IMR-90 (cell line): Measurements from ENCODE around the gene STIM1.

Experiments used
- BHLHE40 ChIP-seq: fragments of 150-350 bp; IDR thresholded peaks from 2 replicates; pipeline ENCODE4 v1.6.1; 2016; ENCODE audit warnings: mild to moderate bottlenecking, low read depth, low read length
- CEBPB ChIP-seq: IDR thresholded peaks from 2 replicates; pipeline ENCODE4 v1.6.1; 2012; ENCODE audit warnings: low read depth, low read length, improper control_type of control experiment
- CHD1 ChIP-seq: IDR thresholded peaks from 2 replicates; pipeline ENCODE4 v1.6.1; 2012; ENCODE audit warnings: low read depth, low read length, improper control_type of control experiment
- ELK1 ChIP-seq: fragments of 150-350 bp; IDR thresholded peaks from 2 replicates; pipeline ENCODE4 v1.6.1; 2016; ENCODE audit warnings: low read depth, mild to moderate bottlenecking, low read length, moderate library complexity, borderline replicate concordance
- FOS ChIP-seq: fragments of 150-350 bp; IDR thresholded peaks from 2 replicates; pipeline ENCODE4 v1.6.1; 2016; ENCODE audit warnings: low read depth, low read length
- MXI1 ChIP-seq: IDR thresholded peaks from 2 replicates; pipeline ENCODE4 v1.6.1; 2012; ENCODE audit warnings: low read depth, mild to moderate bottlenecking, low read length, moderate library complexity, borderline replicate concordance
- NFE2L2 ChIP-seq: fragments of 150-350 bp; IDR thresholded peaks from 2 replicates; pipeline ENCODE4 v1.6.1; 2016; ENCODE audit warnings: low read depth, mild to moderate bottlenecking, low read length
- POLR2A ChIP-seq: IDR thresholded peaks from 2 replicates; pipeline ENCODE4 v1.6.1; 2012; ENCODE audit warnings: mild to moderate bottlenecking, low read depth, low read length
- RAD21 ChIP-seq: IDR thresholded peaks from 2 replicates; pipeline ENCODE4 v1.6.1; 2012; ENCODE audit warnings: low read length, improper control_type of control experiment
- RCOR1 ChIP-seq: IDR thresholded peaks from 2 replicates; pipeline ENCODE4 v1.6.1; 2012; ENCODE audit warnings: mild to moderate bottlenecking, low read length, improper control_type of control experiment; ENCODE audit not compliant: insufficient replicate concordance
- RFX5 ChIP-seq: IDR thresholded peaks from 2 replicates; pipeline ENCODE4 v1.8.0; 2012; ENCODE audit warnings: low read depth, mild to moderate bottlenecking, low read length, moderate library complexity
- SMC3 ChIP-seq: fragments of 150-350 bp; IDR thresholded peaks from 2 replicates; pipeline ENCODE4 v1.6.1; 2016; ENCODE audit warnings: low read depth, mild to moderate bottlenecking, antibody characterized with exemption, low read length, moderate library complexity
- TF ChIP-seq, protein P1 (sequence below): conservative IDR thresholded peaks from 2 replicates; pipeline ENCODE4 v1.5.1; 2012; ENCODE audit warnings: mild to moderate bottlenecking, low read depth, low read length, improper control_type of control experiment
- TF ChIP-seq, protein P2 (sequence below): fragments of 150-350 bp; IDR thresholded peaks from 2 replicates; pipeline ENCODE4 v1.6.1; 2017; ENCODE audit warnings: mild to moderate bottlenecking, antibody characterized with exemption, low read length, low read depth

- TF ChIP-seq, protein P1, sequence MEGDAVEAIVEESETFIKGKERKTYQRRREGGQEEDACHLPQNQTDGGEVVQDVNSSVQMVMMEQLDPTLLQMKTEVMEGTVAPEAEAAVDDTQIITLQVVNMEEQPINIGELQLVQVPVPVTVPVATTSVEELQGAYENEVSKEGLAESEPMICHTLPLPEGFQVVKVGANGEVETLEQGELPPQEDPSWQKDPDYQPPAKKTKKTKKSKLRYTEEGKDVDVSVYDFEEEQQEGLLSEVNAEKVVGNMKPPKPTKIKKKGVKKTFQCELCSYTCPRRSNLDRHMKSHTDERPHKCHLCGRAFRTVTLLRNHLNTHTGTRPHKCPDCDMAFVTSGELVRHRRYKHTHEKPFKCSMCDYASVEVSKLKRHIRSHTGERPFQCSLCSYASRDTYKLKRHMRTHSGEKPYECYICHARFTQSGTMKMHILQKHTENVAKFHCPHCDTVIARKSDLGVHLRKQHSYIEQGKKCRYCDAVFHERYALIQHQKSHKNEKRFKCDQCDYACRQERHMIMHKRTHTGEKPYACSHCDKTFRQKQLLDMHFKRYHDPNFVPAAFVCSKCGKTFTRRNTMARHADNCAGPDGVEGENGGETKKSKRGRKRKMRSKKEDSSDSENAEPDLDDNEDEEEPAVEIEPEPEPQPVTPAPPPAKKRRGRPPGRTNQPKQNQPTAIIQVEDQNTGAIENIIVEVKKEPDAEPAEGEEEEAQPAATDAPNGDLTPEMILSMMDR = no peak
- TF ChIP-seq, protein P2, sequence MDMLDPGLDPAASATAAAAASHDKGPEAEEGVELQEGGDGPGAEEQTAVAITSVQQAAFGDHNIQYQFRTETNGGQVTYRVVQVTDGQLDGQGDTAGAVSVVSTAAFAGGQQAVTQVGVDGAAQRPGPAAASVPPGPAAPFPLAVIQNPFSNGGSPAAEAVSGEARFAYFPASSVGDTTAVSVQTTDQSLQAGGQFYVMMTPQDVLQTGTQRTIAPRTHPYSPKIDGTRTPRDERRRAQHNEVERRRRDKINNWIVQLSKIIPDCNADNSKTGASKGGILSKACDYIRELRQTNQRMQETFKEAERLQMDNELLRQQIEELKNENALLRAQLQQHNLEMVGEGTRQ = no peak
- TF ChIP-seq FOS = no peak
- no peak for TF ChIP-seq POLR2A
- no peak for TF ChIP-seq ELK1
- no peak for TF ChIP-seq SMC3
- no peak for TF ChIP-seq RAD21
- no peak for TF ChIP-seq RCOR1
- TF ChIP-seq NFE2L2 = no peak
- no peak for TF ChIP-seq MXI1
- TF ChIP-seq RFX5 = no peak
- no peak for TF ChIP-seq BHLHE40
- TF ChIP-seq CHD1 = no peak
- no peak for TF ChIP-seq CEBPB
Measured at GRCh38 chr11:3835751-3836150, 19.7 kb upstream of the STIM1 start.
